RWPE1 (cell line): ENCODE data around the gene SIK3.

Source experiments
- CTCF ChIA-PET: fragments of 350-600 bp; sonication (Branson Sonifier 250); formaldehyde crosslinking; extraction: SDS; loops from one replicate; lab custom pipeline; 2021; lab: Yijun Ruan, JAX
- POLR2A ChIA-PET: fragments of 400-600 bp; formaldehyde crosslinking; extraction: SDS; loops from one replicate; lab custom pipeline; 2020; ENCODE audit warnings: antibody characterized with exemption; ENCODE audit not compliant: low non-redundant PET; lab: Yijun Ruan, JAX
- DNase-seq: peaks from one replicate; pipeline ENCODE4 v3.0.0; 2012; ENCODE audit warnings: low spot score
- H3K27ac ChIP-seq: fragments of 450-650 bp; 2 replicates; pipeline ENCODE4 v1.5.1; 2017
- CTCF ChIP-seq: fragments of 450-650 bp; conservative IDR thresholded peaks from 2 replicates; pipeline ENCODE4 v1.5.1; 2017; ENCODE audit warnings: low read depth, mild to moderate bottlenecking

The SIK3 gene

GRCh38 chr11:116930586-116930985, 167.6 kb downstream of the SIK3 start:
- no peak for TF ChIP-seq CTCF
- H3K27ac ChIP-seq, result no peak overlapping the region
- POLR2A ChIA-PET, result no interaction called here
- CTCF ChIA-PET, result interaction anchor here (0.6 kb wide), 1 partner anchor 39 kb away, joined by 5 read pairs; no protein-coding TSS in a partner anchor
- DNase-seq, result no peak

DNA sequence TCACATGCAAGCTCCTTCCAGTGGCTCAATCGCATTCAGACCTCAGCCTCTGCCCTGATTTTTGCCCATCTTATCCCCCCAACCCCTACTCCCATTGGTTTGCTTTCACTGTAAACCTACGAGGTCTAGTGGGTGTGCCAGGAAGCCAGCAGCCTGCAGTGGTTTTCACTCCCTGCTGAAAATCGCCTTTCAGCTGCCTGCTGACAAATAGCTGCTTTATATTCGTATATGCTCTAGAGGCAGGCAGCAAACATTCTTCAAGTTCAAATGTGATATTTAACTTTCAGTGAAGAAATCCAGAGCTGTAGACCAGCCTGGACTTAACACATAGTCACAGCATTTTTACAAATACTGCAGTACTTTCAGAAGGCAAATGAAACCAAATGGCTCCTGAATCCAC, 168.1 kb downstream of the SIK3 start:
- TF ChIP-seq CTCF, result no peak
- no peak for DNase-seq
- POLR2A ChIA-PET, result no interaction called here
- H3K27ac ChIP-seq, result no peak overlapping the region
- CTCF ChIA-PET, result no interaction called here

- ChIA-PET POLR2A (no interaction called here), CTCF (interaction anchor here (0.6 kb wide), 1 partner anchor 177 kb away, joined by 3 read pairs; no protein-coding TSS in a partner anchor)
- no peak overlapping the region for H3K27ac ChIP-seq
- no peak for DNase-seq
- no peak for TF ChIP-seq CTCF
Measured at GRCh38 chr11:116929414-116930090, 168.7 kb downstream of the SIK3 start.

DNA sequence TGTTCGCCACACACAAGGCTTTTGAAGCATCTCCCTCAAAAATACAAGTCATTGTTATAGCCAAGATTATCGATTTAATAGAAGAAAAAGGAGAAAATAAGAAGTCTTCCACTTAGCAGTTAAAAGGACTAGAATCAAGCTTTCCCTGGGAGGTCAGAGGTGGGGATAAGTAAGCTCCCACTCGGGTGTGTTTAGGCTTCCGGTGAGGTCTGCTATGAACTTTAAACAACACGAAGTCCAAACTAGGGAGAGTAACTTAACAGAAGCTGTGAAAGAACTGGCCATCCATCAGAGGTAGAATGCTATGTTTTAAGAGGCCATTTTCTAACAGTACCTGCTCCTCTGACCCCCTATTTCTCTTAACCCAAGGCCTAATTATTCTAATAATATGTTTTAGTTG, 169.4 kb downstream of the SIK3 start:
- POLR2A ChIA-PET, result no interaction called here
- no peak overlapping the region for H3K27ac ChIP-seq
- DNase-seq, result no peak
- CTCF ChIA-PET, result interaction anchor here (0.6 kb wide), 1 partner anchor 177 kb away, joined by 3 read pairs; no protein-coding TSS in a partner anchor
- no peak for TF ChIP-seq CTCF

GRCh38 chr11:116928102-116928777, 170.0 kb downstream of the SIK3 start:
- no peak for DNase-seq
- H3K27ac ChIP-seq, result no peak overlapping the region
- ChIA-PET CTCF (no interaction called here), POLR2A (no interaction called here)
- TF ChIP-seq CTCF, result no peak

DNA sequence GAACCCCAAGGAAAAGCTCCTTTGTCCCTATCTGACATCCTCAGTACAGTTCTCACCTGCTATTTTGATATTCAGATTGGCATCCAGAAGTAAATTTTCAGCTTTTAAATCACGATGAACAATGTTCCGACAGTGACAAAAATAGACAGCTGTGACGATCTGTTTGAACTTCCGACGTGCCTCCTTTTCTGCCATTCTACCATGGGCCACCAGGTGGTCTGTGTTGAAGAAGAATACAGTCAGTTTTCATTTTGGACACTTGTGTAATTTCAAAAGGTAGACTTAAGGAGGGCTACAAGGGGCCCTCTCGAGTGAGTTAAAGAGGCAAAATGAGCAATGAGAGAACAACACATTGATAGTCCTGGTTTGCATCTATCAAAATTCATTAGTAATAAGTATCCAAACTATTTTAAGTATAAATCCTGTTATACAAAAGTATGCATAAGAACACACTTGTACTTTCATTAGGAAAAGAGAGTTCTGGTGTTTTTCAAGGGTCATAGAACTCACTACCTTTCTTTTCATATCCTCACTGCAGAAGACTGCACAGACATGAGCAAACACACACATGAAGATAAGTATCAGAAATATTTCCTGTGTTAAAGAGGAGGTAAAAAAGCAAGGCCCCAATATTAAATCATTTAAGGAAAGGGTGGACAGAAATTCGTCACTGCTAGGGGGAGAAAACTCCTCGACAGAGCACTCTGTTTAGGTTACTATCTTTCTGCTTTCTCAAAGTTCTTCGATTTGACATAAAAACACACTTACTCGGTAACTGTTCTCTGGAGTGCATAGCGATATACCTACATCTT, 170.9 kb downstream of the SIK3 start:
- TF ChIP-seq CTCF, result 0 out of 2 replicates have a peak, but pooled peaks have one; percentile 6
- ChIA-PET CTCF (no interaction called here), POLR2A (no interaction called here)
- DNase-seq, result no peak
- no peak overlapping the region for H3K27ac ChIP-seq
